ENCODE measurements around the gene USP40. TPM values are rescaled to one million over a fixed set of nuclear protein-coding genes. Genes with fewer than 3 reads are reported as not detected.
A peak's percentile ranks its signal among the peaks of the same experiment; 100 is the strongest.

The USP40 gene
- total and polyA plus RNA-seq, 3 donors from 2014 or later, result 42.0 to 87.3 (median 70.2) TPM

DNA sequence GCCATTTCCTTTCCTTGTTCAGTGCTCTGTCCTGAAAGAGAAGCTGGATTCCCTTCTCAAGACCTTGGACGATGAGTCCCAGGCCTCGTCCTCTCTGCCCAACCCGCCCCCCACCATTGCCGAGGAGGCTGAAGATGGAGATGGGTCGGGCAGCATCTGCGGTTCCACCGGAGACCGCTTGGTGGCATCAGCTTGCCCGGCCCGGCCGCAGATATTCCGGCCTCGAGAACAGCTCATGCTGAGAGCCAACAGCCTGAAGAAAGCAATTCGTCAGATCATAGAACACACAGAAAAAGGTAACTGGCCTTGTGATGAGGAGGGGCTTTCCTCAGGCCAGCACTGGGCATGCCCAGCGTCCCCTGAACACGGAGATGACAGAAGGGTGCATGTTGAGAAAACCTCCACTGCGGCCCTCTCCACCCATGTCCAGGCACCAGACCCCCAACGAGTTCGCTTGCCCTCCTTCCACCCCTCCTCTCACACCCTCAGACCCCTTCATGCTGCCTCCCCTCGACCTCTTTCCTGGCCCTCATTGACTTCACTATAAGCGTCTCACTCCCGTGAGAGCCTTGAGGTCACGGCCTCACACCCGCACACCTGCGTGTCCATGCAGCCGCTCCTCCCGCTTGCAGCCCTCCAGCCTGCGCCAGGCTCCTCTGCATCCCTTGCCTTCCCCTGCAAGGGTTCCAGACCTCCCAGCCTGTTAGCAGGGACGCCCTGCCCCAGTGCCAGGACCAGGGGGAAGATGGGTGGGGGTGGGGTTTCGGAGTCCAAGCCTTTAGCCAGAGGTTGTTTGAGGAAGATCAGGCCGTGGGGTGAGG is 117.3 kb downstream of the USP40 start:
- TF ChIP-seq, protein P1, sequence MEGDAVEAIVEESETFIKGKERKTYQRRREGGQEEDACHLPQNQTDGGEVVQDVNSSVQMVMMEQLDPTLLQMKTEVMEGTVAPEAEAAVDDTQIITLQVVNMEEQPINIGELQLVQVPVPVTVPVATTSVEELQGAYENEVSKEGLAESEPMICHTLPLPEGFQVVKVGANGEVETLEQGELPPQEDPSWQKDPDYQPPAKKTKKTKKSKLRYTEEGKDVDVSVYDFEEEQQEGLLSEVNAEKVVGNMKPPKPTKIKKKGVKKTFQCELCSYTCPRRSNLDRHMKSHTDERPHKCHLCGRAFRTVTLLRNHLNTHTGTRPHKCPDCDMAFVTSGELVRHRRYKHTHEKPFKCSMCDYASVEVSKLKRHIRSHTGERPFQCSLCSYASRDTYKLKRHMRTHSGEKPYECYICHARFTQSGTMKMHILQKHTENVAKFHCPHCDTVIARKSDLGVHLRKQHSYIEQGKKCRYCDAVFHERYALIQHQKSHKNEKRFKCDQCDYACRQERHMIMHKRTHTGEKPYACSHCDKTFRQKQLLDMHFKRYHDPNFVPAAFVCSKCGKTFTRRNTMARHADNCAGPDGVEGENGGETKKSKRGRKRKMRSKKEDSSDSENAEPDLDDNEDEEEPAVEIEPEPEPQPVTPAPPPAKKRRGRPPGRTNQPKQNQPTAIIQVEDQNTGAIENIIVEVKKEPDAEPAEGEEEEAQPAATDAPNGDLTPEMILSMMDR (IDR thresholded peaks at IDR 0.05), result peak; percentile 48 to 70 (median 61)
- no peak for TF ChIP-seq POLR2A (IDR thresholded peaks at IDR 0.05)
- intact Hi-C loops (cut with DNase I; ENCODE audit: low total_unique reads), result no loop called here
- Histone ChIP-seq H3K36me3 (ENCODE audit: low read depth, missing control alignments) (no peaks in the 10 kb centered on the region), H3K27ac (no peak overlapping the region), H3K4me3 (no peak overlapping the region), H3K9me3 (no peaks in the 10 kb centered on the region), H3K27me3 (no peaks in the 10 kb centered on the region), H3K4me1 (peaks cover 14% of the 10 kb centered on the region)
- WGBS, 2 donors, result 73 to 77% methylated on average over 28 to 30 of the region's 31 CpGs
- DNase-seq, result peak; percentile 70

- Histone ChIP-seq H3K27me3 (no peaks in the 10 kb centered on the region), H3K9me3 (no peaks in the 10 kb centered on the region), H3K4me1 (peaks cover 14% of the 10 kb centered on the region), H3K36me3 (ENCODE audit: low read depth, missing control alignments) (no peaks in the 10 kb centered on the region), H3K27ac (peak overlapping the region; percentile 42 to 66), H3K4me3 (no peak overlapping the region)
- WGBS, 2 donors, result 57 to 69% methylated on average over 4 of the region's 4 CpGs
- peak; percentile 77 for DNase-seq
- TF ChIP-seq, protein P1 (IDR thresholded peaks at IDR 0.05), result no peak
- TF ChIP-seq POLR2A (IDR thresholded peaks at IDR 0.05), result no peak
- intact Hi-C loops (cut with DNase I; ENCODE audit: low total_unique reads), result no loop called here
Observed at GRCh38 chr2:233448575-233448974, 118.0 kb downstream of the USP40 start.

DNA sequence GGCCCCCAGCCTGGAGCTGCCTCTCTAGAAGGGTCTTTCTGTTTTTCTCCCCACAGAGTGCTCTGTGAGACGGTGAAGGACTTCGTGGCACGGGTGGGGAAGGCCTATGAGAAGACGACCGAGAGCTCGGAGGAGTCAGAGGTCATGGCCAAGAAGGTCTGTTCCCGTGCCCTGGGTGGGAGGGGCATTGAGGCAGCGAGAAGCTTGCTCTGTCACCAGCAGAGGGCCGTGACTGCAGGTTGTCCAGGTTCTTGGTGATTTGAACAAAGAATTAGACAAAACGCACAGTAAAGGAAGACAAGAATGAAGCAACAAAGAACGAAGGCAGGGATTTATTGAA is 118.4 kb downstream of the USP40 start:
- peak; percentile 61 for DNase-seq
- WGBS, 2 donors, result 41 to 45% methylated on average over 11 of the region's 11 CpGs
- Histone ChIP-seq H3K4me1 (peaks cover 14% of the 10 kb centered on the region), H3K4me3 (no peak overlapping the region), H3K9me3 (no peaks in the 10 kb centered on the region), H3K27me3 (no peaks in the 10 kb centered on the region), H3K36me3 (ENCODE audit: low read depth, missing control alignments) (no peaks in the 10 kb centered on the region), H3K27ac (peak overlapping the region; percentile 42 to 66)
- intact Hi-C loops (cut with DNase I; ENCODE audit: low total_unique reads), result no loop called here
- TF ChIP-seq POLR2A (IDR thresholded peaks at IDR 0.05), result no peak
- TF ChIP-seq, protein P1 (IDR thresholded peaks at IDR 0.05), result peak in 1 of 3 experiments; percentile 33

- Histone ChIP-seq H3K36me3 (ENCODE audit: low read depth, missing control alignments) (no peaks in the 10 kb centered on the region), H3K27ac (peak overlapping the region; percentile 42 to 66), H3K9me3 (no peaks in the 10 kb centered on the region), H3K27me3 (no peaks in the 10 kb centered on the region), H3K4me3 (no peak overlapping the region), H3K4me1 (peaks cover 14% of the 10 kb centered on the region)
- DNase-seq, result no peak
- no peak for TF ChIP-seq POLR2A (IDR thresholded peaks at IDR 0.05)
- TF ChIP-seq, protein P1 (IDR thresholded peaks at IDR 0.05), result no peak
- intact Hi-C loops (cut with DNase I; ENCODE audit: low total_unique reads), result no loop called here
- WGBS, 2 donors, result 73 to 79% methylated on average over 12 to 15 of the region's 15 CpGs
Observed at GRCh38 chr2:233447506-233448219, 118.9 kb downstream of the USP40 start.

Measured in testis (tissue), 3 donors.